Right forelimb (tissue), 1 donor: ENCODE data around the gene CTSD.

Experiments
- DNase-seq: peaks from one replicate; pipeline ENCODE4 v3.0.0-alpha.2; 2018

The CTSD gene

DNA sequence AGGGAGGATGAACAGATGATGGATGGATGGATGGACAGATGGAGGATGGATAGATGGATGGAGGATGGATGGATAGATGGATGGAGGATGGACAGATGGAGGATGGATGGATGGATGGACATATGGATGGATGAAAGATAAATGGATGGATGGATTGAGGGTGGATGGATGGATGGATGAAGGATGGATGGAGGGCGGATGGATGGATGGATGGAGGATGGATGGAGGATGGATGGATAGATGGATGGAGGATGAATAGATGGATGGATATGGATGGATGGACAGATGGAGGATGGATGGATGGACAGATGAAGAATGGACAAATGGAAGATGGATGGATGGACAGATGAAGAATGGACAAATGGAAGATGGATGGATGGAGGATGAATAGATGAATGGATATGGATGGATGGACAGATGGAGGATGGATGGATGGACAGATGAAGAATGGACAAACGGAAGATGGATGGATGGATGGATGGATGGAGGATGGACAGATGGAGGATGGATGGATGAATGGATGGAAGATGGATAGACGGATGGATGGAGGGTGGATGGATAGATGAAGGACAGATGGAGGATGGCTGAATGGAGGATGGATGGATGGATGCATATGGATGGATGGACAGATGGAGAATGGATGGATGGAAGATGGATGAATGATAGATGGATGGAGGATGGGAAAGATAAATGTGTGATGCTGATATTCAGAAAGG lies 20.7 kb downstream of the CTSD start:
- no peak for DNase-seq

DNA sequence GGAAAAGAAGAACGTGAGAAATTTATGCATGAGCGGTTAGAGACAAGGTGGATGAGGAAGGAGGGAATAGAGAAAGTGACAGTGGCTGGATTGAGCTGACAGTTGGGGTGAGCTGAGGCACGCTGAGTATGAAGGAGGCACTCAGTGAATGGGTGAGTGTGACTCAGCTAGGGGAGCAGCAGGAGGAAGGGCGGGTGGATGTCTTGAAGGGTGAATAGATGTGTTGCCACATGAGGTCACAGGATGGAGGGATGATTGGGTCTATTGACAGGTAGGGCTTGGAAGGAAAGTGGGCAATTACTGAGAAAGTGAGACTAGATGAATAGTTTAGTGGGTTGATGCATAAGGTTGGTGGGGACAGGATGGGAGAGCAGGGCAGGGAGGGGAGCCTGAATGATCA lies 21.4 kb downstream of the CTSD start:
- no peak for DNase-seq

DNA sequence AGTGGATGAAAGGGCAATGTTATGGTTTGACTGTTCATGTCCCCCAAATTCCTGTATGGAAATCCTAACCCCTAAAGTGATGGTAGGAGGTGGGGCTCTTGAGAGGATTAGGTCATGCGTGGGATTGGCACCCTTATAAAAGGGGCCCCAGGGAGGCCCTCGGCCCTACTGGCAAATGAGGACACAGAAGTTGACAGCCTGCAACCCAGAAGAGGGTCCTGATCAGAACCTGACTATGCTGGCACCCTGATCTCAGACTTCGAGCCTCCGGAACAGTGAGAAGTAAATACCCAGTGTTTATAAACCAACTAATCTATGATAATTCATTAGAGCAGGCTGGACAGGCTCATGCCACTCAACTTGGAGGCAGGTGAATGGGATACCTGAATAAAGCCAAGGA lies 22.0 kb downstream of the CTSD start:
- no peak for DNase-seq

DNA sequence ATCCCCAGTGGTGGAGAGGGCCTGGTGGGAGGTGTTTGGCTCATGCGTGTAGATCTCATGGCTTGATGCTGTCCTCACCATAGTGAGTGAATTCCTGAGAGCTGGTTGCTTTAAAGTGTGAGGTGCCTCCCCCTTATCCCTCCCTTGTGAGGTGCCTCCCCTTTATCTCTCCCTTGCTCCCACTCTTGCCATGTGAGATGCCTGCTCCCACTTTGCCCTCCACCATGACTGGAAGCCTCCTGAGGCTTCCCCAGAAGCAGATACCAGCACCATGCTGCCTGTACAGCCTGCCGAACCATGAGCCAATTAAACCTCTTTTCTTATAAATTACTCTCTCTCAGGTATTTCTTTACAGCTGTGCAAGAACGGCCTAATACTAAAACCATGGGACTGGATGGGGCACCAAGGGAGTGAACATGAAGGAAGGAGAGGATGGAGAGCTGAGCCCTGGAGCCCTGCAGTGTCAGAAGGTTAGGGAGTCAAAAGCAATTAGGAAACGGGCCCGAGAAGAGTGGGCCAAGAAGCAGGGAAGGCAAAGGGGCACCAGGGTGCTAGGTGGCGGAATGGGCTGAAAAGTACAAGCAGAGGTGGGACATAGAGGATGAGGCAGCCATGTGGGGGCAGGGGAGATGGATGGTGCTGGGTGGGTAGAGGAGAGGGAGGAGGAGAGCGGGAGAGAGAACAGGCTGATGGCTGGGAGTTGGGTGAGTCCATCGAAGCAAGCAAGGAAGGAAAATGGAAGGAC lies 22.8 kb downstream of the CTSD start:
- DNase-seq, result no peak

DNA sequence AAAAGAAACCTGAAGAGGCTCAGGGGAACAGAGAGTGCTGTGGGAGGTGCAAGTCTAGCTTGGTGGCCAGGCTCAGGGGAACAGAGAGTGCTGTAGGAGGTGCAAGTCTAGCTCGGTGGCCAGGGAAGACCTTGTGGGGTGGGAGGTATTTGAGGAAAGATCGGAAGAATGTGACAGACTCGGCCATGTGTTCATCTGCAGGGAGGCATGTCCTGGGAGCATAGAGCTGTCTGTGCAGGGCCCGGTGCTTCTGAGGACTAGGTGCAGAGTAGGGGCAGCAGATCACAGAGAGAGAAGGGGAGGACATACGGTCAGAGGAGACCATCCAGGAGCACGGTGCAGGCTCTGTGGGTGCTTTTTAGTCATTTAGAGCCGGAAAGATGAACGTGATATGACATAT lies 24.2 kb downstream of the CTSD start:
- no peak for DNase-seq

DNA sequence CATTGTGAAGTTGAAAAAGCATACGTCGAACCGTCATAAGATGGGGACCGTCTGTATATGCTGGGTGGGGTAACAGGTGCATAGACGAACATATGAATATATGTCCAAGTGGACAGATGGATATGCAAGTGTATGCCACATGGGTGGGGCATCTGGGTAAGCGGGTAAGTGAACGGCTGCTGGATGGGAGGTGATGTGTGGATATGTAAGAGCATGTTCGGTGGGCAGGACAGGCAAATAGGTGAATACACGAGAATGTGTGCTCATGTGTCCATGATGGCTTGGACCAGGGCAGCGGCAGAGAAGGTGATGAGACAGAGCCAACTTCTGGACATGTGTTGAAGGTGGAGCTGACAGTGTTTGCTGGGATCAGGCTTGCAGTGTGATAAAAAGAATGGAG lies 25.3 kb downstream of the CTSD start:
- no peak for DNase-seq

DNA sequence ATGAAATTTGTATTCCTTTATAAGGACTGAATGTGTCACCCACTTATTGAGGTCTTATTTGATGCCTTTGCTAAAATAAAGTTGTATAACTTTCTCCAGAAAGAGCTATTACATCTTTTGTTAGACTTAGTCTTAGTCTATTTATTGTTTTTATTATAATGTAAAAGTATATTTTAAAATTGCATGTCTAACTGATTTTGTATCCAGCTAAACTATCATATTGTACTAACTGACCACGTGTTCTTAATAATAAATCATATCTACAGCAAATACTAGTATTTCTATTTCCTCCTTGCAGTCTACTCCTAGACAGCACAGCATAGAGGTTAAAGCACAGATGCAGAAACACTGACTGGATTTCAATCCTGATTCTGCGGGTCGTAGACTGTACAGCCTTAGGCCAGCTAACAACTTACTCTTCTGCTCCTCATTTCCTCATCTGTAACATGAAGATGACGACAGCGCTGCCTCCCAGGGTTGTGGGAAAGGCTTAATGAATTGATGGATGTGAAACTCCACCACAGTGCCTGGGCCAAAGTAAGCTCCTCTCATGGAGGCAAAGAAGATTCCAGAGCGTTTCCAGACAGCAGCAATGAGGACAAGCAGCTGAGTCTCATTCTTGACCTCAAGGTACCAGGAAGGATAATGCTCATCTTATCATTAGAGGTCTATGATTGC lies 26.5 kb downstream of the CTSD start:
- no peak for DNase-seq

DNA sequence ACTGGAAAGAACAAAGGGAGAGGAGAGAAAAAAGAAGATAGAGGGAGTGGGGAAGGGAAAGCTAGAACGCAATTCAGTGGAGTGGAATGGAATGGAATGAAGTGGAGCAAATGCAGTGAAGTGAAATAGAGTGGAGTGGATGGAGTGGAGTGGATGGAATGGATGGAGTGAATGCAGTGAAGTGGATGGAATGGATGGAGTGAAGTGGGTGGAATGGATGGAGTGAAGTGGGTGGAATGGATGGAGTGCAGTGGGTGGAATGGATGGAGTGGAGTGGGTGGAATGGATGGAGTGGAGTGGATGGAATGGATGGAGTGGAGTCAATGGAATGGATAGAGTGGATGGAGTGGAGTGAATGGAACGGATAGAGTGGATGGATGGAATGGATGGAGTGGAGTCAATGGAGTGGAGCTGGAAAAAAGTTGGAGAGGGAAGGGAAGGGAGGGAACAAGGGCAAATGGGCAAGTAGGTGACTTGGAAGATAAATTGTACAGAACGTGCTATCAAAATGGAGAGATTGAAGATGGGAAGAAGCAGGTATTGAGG lies 27.2 kb downstream of the CTSD start:
- no peak for DNase-seq

DNA sequence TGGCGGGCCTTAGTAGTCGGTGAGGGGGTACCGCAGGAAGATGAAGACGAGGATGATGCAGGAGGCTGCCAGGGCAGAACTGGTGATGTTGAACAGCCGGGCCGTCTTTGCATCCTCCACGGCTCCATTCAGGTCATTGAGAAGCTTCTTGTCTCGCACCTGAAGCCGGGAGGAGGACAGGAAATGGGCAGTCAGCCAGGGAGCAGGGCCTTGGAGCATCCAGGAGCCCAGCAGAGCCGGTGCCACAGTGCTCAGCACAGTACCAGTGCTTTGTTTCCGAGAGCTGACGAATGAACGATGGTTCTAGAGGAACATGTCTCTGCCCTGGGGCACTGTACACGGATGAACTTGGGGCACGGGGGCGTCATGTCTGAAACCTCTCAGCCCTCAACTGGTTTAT lies 28.5 kb downstream of the CTSD start:
- DNase-seq, result no peak

DNA sequence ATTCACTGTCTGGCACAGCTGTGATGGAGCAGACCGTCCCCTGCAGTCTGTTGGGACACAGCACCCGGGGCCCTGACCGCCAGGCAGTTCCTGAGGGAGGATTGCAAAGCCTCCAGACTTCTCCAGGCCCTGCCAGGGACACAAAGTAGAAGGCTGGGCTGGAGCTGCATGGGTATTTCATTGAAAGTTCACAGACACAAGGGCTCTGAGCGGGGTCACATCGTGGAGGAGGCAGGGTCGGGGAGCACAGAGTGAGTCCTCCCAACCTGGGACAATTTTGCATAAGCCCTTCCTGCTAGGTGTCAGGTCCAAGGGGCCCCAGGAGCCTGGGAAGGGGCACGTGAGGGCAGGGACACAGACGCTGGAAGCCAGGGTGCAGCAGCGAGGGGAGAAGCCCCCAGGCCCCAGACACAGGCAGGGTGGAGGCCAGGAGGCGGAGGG lies 29.1 kb downstream of the CTSD start:
- DNase-seq, result no peak

DNA sequence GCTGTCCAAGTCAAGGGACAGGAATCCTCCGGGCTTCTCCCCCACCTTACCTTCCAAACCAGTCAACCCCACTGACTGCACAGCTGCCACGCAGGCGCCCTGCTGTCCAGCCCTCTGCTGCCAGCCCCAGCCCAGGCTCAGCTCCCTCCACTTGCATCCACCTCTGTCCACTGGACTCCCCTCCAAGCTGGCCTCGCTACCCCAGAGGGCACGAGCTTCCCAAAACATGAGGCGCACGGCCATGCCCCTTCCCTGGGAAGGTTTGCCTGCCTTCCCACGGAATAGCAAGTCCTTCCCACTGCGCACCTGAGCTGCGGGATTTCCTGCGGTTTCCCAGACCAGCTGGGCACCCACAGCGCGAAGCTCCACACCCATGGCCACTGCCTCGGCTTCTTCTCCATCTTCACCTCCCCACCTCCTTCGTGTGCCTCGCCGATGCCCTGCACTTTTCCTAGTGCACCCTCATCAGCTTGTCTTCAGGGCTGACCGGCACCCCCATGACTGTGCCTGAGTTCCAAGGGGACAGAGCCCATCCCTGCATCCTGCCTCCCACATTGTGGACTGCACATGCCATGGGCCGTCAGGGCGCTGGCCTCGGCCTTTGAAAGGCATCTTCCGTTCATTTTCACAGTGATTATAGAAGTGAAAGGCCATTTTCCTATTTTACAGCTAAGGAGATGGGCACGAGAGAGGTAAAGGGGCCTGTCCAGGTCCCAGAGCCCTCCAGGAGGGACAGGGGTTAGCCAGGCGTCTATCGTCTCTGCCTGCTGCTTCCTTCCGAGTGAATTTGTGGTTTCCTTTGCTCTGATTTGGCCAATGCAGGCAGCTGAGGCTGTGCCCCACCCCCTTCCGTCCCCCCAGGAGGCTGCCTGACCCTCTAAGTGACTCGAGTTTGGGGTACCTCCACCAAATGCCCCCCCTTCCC lies 29.7 kb downstream of the CTSD start:
- no peak for DNase-seq

DNA sequence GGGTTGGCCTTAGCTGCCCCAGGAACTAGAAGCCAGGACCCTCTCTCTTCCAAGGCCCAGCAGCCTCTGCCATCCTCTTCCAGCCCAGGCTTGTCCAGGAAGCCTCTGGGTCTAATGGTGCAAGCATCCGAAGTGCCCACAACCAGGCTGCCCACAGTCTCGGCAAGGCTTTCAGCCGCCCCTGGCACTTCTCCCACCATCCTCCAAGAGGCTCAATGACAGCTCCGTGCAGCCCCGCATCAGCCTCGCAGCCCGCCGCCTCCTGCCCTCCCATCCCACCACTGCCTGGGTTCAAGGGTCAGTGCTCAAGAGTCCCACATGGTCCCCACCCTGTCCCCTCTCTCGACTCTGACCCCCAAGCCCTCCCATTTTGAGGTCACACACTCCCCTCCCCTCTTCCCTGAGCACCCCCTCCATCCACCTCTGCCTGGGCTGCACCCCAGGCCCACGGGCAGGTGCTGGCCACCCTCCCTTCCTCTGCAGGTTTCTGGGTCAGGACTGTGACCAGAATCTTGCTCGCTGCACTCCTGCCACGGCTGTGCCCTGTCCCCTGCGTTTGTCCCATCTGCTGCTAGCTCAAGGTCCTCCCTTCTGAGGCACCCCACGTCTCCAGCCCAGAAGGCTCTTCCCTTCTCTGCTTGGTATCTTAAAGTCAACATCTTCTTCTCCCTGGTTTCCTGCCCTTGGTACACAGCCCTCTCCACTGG lies 30.6 kb downstream of the CTSD start:
- no peak for DNase-seq

DNA sequence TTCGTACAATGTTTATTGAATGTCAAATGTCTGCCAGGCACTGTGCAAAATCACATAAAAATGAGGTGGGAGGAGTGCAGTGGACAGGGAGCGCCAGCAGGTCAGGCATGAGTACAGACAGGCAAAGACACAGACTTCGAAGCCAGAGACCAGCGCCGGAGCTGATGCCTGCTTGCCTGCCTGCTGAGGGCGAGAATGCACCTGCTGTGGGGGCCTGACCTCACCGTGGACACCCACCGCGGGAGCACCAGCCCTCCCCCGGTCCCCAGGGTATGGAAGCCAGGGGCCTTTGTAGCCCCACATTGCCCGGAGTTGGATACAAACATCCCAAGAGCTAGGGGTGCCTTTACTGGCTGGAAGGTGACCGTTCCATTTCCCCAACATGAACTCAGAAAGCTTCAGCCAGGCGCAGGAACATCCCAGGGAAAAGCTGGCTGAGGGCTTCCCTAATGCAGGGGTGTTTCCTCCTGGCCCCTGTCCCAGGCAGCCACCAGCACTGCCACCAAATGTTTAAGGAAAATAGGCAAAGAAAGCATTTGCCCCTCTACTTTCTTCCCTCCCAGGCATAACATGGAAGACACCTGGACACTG lies 31.2 kb downstream of the CTSD start:
- DNase-seq, result no peak

DNA sequence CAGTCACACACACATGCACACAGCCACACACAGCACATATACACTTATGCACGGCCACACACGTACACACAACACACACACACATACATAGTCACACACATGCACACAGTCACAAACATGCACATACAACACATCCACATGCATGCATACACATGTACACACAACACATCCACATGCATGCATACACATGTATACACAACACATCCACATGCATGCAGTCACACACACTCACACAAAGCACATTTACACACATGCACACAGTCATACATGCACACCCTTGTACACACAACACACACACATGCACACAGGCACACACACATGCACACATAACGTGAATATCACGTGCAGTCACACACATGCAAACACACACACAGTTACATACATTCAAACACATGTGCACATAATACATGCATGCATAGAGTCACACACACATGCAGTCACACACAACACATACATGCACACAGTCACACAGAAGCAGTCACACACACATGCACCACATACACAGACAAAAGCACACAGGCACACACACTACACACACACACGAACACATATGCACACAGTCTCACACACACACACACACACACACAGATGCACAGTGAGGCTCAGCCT lies 32.2 kb downstream of the CTSD start:
- no peak for DNase-seq

DNA sequence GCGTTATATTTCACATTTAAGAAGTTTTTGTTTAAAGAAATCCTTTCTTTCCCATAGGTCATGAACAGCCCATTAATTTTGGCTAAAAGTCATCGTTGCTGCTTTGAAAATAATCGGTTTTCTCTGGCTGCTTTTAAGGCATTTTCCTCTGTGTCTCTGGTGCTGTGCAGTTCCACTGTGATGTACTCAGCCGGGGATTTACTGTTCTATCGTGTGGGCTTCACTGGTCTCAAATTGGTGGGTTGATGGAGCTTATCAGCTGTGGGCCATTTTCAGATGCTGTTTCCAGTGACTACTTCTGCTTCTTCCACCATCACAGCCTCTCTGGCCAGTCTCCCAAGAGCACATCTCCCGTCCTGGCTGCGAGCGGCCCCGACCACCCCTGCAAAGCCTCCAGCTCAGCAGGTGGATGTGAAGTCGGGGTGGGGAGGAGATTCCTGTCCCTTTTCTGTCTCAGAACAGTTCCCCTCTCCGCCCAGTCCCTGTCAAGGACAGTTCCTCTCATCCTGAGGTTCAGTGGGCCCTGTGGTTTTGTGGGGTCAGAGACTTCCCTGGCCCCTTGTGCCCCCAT lies 33.6 kb downstream of the CTSD start:
- DNase-seq, result no peak

DNA sequence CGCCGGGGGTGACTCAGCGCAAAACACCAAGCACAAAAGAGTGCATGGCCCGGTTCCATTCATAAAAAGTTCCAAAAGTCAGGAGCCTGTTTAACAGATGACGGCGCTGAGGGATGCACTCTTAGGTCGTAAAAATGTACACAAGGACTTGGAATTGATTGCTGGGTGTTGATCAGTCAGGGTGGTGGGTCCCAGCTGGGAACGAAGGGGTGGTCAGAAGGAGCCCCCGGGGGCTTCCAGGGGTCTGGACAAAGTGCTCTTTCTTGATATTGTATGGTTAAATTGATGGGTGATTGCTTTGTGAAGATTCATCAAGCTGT lies 34.1 kb downstream of the CTSD start:
- DNase-seq, result no peak

DNA sequence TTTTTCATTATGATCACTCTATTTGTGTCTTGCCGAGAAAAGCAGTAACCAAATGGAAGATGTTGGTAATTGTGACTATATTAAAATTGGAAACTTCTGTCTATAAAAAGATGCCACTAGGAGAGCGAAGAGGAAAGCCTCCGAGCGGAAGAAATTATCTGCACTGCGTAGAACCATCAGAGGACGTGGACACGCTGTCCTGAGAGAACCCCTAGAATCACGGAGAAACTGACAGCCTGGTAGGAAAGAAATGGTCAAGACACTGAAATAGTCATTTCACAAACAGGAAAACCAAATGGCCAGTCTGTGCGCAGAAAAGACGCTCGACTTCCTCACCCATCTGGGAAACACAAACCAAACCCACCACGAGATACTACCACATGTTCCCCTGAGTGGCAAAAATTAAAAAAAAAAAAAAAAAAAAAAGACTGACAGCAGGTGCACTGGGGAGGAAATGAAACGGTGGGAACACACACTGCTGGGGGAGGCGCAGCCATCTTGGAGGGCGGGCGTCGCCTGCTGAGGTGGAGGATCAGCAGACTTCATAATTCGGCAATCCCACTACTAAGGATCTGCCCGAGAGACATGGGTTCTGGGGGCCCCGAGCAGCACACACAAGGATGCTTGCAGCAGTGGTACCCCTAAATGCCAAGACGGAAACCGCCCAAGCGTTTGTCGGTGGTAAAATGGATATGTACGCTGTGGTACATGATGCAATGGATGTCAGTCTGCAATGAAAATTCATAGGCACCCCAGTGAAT lies 34.6 kb downstream of the CTSD start:
- DNase-seq, result no peak

DNA sequence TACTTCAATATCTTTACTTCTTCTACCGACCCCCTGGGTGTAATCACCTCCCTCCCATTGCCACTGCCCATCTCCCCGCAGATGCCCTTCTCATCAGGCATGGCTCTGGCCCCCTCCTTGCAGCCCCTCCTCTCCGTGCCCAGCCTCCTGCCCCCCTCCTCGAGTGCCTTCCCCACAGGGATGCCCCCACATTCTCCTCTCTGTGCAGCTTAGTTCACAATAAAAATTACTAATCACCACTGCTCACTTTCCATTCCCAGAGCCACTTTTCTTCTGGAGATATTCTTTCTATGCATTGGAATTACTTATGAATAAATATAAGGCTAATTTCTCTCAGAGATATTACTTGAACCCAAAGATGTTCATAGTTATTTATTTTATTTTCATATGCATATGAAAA lies 35.4 kb downstream of the CTSD start:
- no peak for DNase-seq

DNA sequence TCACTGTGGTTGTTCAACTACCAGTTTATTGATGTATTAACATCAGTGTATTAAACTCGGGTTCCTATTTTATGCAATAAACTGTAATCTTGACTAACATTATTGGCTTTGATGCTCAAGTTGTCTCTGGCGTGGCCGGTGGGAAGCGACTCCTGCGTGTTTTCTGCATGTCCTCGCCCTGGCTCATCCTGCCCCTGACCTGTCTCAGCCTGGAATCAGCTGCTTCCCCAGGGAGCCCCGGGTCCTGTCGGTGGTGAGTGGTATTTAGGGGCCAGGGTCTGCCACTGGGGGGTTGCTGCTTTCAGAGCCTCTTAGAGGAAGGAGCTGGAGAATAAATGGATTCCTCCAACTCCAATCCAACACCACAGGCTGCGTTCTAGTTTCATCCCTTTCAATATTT lies 35.9 kb downstream of the CTSD start:
- no peak for DNase-seq

DNA sequence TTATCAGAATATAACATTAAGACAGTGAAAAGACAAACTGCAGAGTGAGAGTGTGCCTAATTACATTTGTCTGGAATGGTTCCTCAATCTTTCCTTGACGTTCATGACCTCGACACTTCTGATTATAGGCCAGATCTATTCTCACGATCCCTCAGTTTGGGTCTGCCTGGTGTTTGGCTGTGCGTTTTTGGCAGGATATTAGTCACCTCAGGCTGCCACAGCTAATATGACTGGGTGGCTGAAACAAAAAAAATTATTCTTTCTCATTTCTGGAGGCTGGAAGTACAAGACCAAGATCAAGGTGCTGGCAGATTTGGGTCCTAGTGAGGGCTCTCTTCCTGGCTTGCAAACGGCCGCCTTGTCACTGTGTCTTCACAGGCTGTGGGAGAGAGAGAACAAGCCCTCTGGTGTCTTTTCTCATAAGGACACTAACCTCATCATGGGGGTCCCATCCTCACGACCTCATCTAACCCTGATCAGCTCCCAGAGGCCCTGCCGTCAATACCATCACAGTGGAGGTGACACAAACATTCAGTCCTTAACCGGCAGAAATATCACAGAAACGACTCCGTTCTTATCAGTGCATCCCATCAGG lies 36.5 kb downstream of the CTSD start:
- DNase-seq, result no peak
